Neural cell (in vitro differentiated cells): Measurements from ENCODE around the gene AKAP9.

ENCODE experiments used
- EZH2 ChIP-seq: fragments of 200-600, 300-800 bp; shearing (Covaris generic), sonication (generic); IDR thresholded peaks from 2 replicates; pipeline ENCODE4 v1.6.1; 2014; ENCODE audit warnings: antibody characterized with exemption, low read length, borderline replicate concordance, mild to moderate bottlenecking; ENCODE audit not compliant: insufficient read depth, poor library complexity, severe bottlenecking
- MXI1 ChIP-seq: fragments of 450-650 bp; conservative IDR thresholded peaks from 2 replicates; pipeline ENCODE4 v1.6.1; 2014; ENCODE audit warnings: antibody characterized with exemption, mild to moderate bottlenecking; ENCODE audit not compliant: poor library complexity, severe bottlenecking
- POLR2AphosphoS5 ChIP-seq: IDR thresholded peaks from 2 replicates; pipeline ENCODE4 v1.6.1; 2012
- TAF1 ChIP-seq: IDR thresholded peaks from 2 replicates; pipeline ENCODE4 v1.6.1; 2012; ENCODE audit warnings: low read depth

DNA sequence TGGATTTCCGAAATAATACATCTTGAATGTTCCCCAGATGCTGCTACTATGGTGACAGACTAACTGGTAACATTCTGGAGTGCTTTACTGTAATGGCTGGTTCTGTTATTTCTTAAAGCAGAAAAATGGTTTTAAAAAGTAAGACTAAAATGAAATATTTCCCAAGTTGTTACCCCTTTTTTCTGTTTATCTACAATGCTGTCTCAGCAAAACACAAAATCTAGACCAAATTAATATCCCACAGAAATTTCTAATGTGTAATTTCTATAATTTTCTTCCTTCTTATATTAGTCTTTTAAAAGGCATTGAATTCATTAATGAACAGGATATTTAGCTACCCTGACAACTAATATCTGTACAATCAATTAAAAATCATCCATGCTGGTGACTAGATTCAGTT lies 41.1 kb upstream of the AKAP9 start:
- TF ChIP-seq POLR2AphosphoS5 = no peak
- TF ChIP-seq TAF1 = no peak
- TF ChIP-seq EZH2 = no peak
- TF ChIP-seq MXI1 = no peak
